A549 (cell line): ENCODE measurements around the gene ACTG1. TPM values are rescaled to one million over a fixed set of nuclear protein-coding genes. Genes with fewer than 3 reads are reported as not detected.

Experiments
- ATAC-seq, 2 experiments: fragments of 200-7000 bp in 1 of 2; fragments of >200 bp in 1 of 2; cut with Nextera tagmentation in 1 of 2; cut with Tn5 transposase in 1 of 2; 3 replicates each; pipeline versions ENCODE4 v1.8.0 to v1.9.1; 2018 to 2020; ENCODE audit warnings: mild to moderate bottlenecking in 1 of 2, moderate library complexity in 1 of 2
- CTCF ChIA-PET: fragments of 300-600 bp; sonication (Branson Sonifier 250); formaldehyde crosslinking; extraction: SDS; loops from one replicate; lab custom pipeline; 2021; ENCODE audit warnings: antibody characterized with exemption, inconsistent platforms; lab: Yijun Ruan, JAX
- POLR2A ChIA-PET: fragments of 350-600 bp; formaldehyde crosslinking; extraction: SDS; loops from one replicate; lab custom pipeline; 2021; ENCODE audit warnings: antibody characterized with exemption, inconsistent platforms; lab: Yijun Ruan, JAX
- DNase-seq, 2 experiments: peaks; one replicate each; pipeline versions ENCODE4 v3.0.0 to v3.0.0-alpha.2; 2011 to 2016; ENCODE audit warnings: low read depth in 1 of 2, low spot score in 1 of 2
- FAIRE-seq: peaks from 2 replicates; lab custom pipeline; 2011; peaks lifted over from hg19 to GRCh38; lab: Jason Lieb, UNC
- H3K27ac ChIP-seq, 2 experiments: fragments of >200 bp; sonication (Bioruptor Twin); formaldehyde crosslinking; 3 replicates each; pipeline ENCODE4 v1.5.1; 2016 to 2017
- H3K4me1 ChIP-seq: fragments of >200 bp; sonication (Bioruptor Twin); formaldehyde crosslinking; 3 replicates; pipeline ENCODE4 v1.6.1; 2016
- H3K4me2 ChIP-seq: fragments of >200 bp; sonication (Bioruptor Twin); formaldehyde crosslinking; 3 replicates; pipeline ENCODE4 v1.6.1; 2016
- H3K4me3 ChIP-seq: fragments of >200 bp; sonication (Bioruptor Twin); formaldehyde crosslinking; 3 replicates; pipeline ENCODE4 v1.5.1; 2016
- H3K9me3 ChIP-seq: fragments of >200 bp; sonication (Bioruptor Twin); formaldehyde crosslinking; 3 replicates; pipeline ENCODE4 v1.6.1; 2016
- BHLHE40 ChIP-seq: IDR thresholded peaks from 2 replicates; pipeline ENCODE4 v1.6.1; 2012; ENCODE audit warnings: low read depth, low read length, inconsistent platforms
- CBX8 ChIP-seq: fragments of 200-600 bp; sonication (generic); IDR thresholded peaks from 2 replicates; pipeline ENCODE4 v1.6.1; 2016
- CEBPB ChIP-seq, 2 experiments: fragments of >200 bp in 1 of 2; sonication (Bioruptor Twin) in 1 of 2; formaldehyde crosslinking in 1 of 2; IDR thresholded peaks; 2 replicates each; pipeline ENCODE4 v1.6.1; 2012 to 2016
- CHD2 ChIP-seq: fragments of 150-350 bp; IDR thresholded peaks from 2 replicates; pipeline ENCODE4 v1.6.1; 2014; ENCODE audit warnings: low read length; ENCODE audit not compliant: partially characterized antibody
- EHMT2 ChIP-seq: fragments of 200-600 bp; sonication (generic); IDR thresholded peaks from 2 replicates; pipeline ENCODE4 v1.6.1; 2016; ENCODE audit warnings: antibody characterized with exemption, low read depth, mild to moderate bottlenecking, moderate library complexity
- ESRRA ChIP-seq: fragments of 150-350 bp; IDR thresholded peaks from 2 replicates; pipeline ENCODE4 v1.6.1; 2014; ENCODE audit warnings: mild to moderate bottlenecking, low read length, borderline replicate concordance
- HEYL ChIP-seq: fragments of 250-450 bp; sonication (Bioruptor Pico); IDR thresholded peaks from 2 replicates; pipeline ENCODE4 v1.8.0; 2021; ENCODE audit warnings: mild to moderate bottlenecking, moderate library complexity
- HMGXB4 ChIP-seq: fragments of 250-450 bp; sonication (Bioruptor Pico); IDR thresholded peaks from 2 replicates; pipeline ENCODE4 v1.5.0; 2021; ENCODE audit warnings: mild to moderate bottlenecking, moderate library complexity, borderline replicate concordance
- MAFK ChIP-seq: fragments of 450-650 bp; IDR thresholded peaks from 2 replicates; pipeline ENCODE4 v1.6.1; 2014; ENCODE audit not compliant: partially characterized antibody
- MAZ ChIP-seq: fragments of 150-350 bp; IDR thresholded peaks from 2 replicates; pipeline ENCODE4 v1.6.1; 2014; ENCODE audit warnings: antibody characterized with exemption, low read depth, low read length, borderline replicate concordance
- MYC ChIP-seq: IDR thresholded peaks from 2 replicates; pipeline ENCODE4 v1.6.1; 2012; ENCODE audit warnings: mild to moderate bottlenecking, inconsistent platforms, low read length, improper control_type of control experiment, borderline replicate concordance
- PBX3 ChIP-seq: IDR thresholded peaks from 2 replicates; pipeline ENCODE4 v1.6.1; 2012
- POLR2A ChIP-seq: IDR thresholded peaks from 2 replicates; pipeline ENCODE4 v1.6.1; 2012; ENCODE audit warnings: mild to moderate bottlenecking, low read length
- RAD21 ChIP-seq, 2 experiments: fragments of >200 bp in 1 of 2; sonication (Bioruptor Twin) in 1 of 2; formaldehyde crosslinking in 1 of 2; IDR thresholded peaks in 1 of 2; conservative IDR thresholded peaks in 1 of 2; 2 replicates in 1 of 2; 3 replicates in 1 of 2; pipeline ENCODE4 v1.6.1; 2012 to 2018; ENCODE audit warnings: inconsistent platforms in 1 of 2
- RCOR1 ChIP-seq: fragments of 150-350 bp; IDR thresholded peaks from 2 replicates; pipeline ENCODE4 v1.6.1; 2014; ENCODE audit warnings: antibody characterized with exemption, low read length, low read depth
- SREBF2 ChIP-seq: fragments of 450-650 bp; IDR thresholded peaks from 2 replicates; pipeline ENCODE4 v1.6.1; 2014; ENCODE audit warnings: mild to moderate bottlenecking, moderate library complexity
- TFCP2L1 ChIP-seq: fragments of 250-450 bp; sonication (Bioruptor Pico); IDR thresholded peaks from 2 replicates; pipeline ENCODE4 v1.5.0; 2021; ENCODE audit warnings: mild to moderate bottlenecking
- TP53 ChIP-seq: fragments of 250-450 bp; sonication (Bioruptor Pico); IDR thresholded peaks from 2 replicates; pipeline ENCODE4 v1.5.0; 2021; ENCODE audit warnings: mild to moderate bottlenecking, moderate library complexity
- ZC3H11A ChIP-seq: fragments of 450-650 bp; IDR thresholded peaks from 2 replicates; pipeline ENCODE4 v1.6.1; 2014; ENCODE audit warnings: antibody characterized with exemption, mild to moderate bottlenecking
- WGBS: methylation state at CpG from one replicate; pipeline ENCODE4 v1.1.6; 2017; ENCODE audit errors: missing lambda C conversion rate; 5-methylcytosine and 5-hydroxymethylcytosine counted together
- polyA plus RNA-seq, 4 experiments: library from polyadenylated mRNA; depleted of rRNA in 3 of 4; stranded (reverse); fragments of >200 nt; fragmentation: RNase III in 1 of 4; extraction: RNeasy Plus Mini Kit Qiagen cat#74134 plus additional on column Dnase treatment in 1 of 4; gene quantifications; 2 replicates in 3 of 4; 3 replicates in 1 of 4; pipeline ENCODE4 v1.2.3, GENCODE V29; 2011 to 2017

Gene ACTG1
- polyA plus RNA-seq, 2 of the 4 experiments (the other 2 are of a cell fraction), result 2,042 to 7,263 TPM

- TF ChIP-seq TP53 (CRISPR knock-in tag), result no peak
- TF ChIP-seq POLR2A, result peak; percentile 19; the same call in 1 of the 2 replicates
- Histone ChIP-seq H3K4me2 (no peak overlapping the region), H3K27ac (no peak overlapping the region), H3K9me3 (no peaks in the 10 kb centered on the region), H3K4me3 (no peak overlapping the region), H3K4me1 (peaks cover 6% of the 10 kb centered on the region; the same call in 2 of the 3 replicates)
- DNase-seq (no peak), FAIRE-seq (no peak), ATAC-seq (no peak)
- 87% methylated on average over 27 of the region's 36 CpGs for WGBS
- CTCF ChIA-PET, result interaction anchor here (1.0 to 5.4 kb wide), 8 partner anchors 11 to 294 kb away, joined by 3 to 51 read pairs (median 6); no protein-coding TSS in a partner anchor
- POLR2A ChIA-PET, result interaction anchor here (2.0 kb wide), 1 partner anchor 20 kb away, joined by 6 read pairs; no protein-coding TSS in a partner anchor
Measured at GRCh38 chr17:81546906-81547613, 34.5 kb upstream of the ACTG1 start.

- 88% methylated on average over 22 of the region's 24 CpGs for WGBS
- POLR2A ChIA-PET, result interaction anchor here (0.6 to 2.0 kb wide), 2 partner anchors 21 to 27 kb away, joined by 3 to 6 read pairs; no protein-coding TSS in a partner anchor
- no peak overlapping the region for H3K27ac ChIP-seq
- no peak for TF ChIP-seq CEBPB (IDR thresholded peaks at IDR 0.05)
- FAIRE-seq, result no peak
- ATAC-seq, result no peak
- no peak overlapping the region for H3K4me2 ChIP-seq
- no peak for DNase-seq
- H3K4me1 ChIP-seq, result no peaks in the 10 kb centered on the region
- H3K9me3 ChIP-seq, result no peaks in the 10 kb centered on the region
- H3K4me3 ChIP-seq, result no peak overlapping the region
- CTCF ChIA-PET, result interaction anchor here (0.9 to 5.4 kb wide), 8 partner anchors 8 to 61 kb away, joined by 3 to 51 read pairs (median 4); no protein-coding TSS in a partner anchor
Measured at GRCh38 chr17:81545160-81545949, 32.8 kb upstream of the ACTG1 start.

DNA sequence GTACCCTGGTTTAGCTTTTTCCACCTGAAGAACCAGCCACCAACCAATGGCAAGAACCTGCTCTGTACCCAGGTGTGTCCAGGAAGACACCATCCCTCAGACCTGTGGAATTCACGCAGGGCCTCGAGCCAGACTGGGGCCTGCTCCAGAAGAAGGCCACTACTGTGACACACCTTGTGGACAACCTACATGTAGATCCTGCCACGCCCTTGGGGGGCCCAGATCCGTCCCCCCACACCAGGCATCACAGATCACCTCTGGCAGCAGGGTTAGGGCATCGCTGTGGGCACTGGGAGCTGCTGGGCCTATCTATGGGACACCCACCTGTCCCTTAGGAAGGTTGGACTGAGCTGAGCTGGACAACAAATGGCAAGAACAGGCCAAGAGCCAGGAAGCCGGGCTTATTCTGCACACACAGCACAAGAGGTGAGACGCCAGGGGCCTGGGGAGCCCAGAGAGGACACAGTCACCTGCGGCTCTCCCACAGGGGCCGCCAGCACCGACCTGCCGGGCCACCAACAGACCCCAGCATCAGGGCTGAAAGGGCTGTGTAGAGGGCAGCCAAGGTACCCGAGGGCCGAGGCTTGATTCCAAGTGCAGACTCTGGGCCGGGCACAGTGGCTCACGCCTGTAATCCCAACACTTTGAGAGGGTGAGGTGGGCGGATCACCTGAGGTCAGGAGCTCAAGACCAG, 31.8 kb upstream of the ACTG1 start:
- 90% methylated on average over 15 of the region's 16 CpGs for WGBS
- POLR2A ChIA-PET, result interaction anchor here (1.9 kb wide), 1 partner anchor 10 kb away, joined by 4 read pairs; no protein-coding TSS in a partner anchor

More for the DNA sequence above, 31.8 kb upstream of the ACTG1 start:
- CTCF ChIA-PET, result interaction anchor here (1.3 to 5.4 kb wide), 6 partner anchors 8 to 57 kb away, joined by 3 to 51 read pairs (median 4); no protein-coding TSS in a partner anchor
- no peaks in the 10 kb centered on the region for H3K4me1 ChIP-seq
- no peak overlapping the region for H3K4me3 ChIP-seq
- no peaks in the 10 kb centered on the region for H3K9me3 ChIP-seq
- no peak for ATAC-seq
- DNase-seq, result no peak
- H3K27ac ChIP-seq, result no peak overlapping the region
- no peak for TF ChIP-seq CHD2
- TF ChIP-seq EHMT2, result no peak
- TF ChIP-seq MYC, result no peak
- TF ChIP-seq SREBF2, result no peak
- TF ChIP-seq PBX3, result no peak
- TF ChIP-seq MAZ, result no peak
- no peak for TF ChIP-seq RAD21 (conservative IDR thresholded peaks at IDR 0.05 in 1 of 2, IDR thresholded peaks at IDR 0.05 in 1 of 2)
- no peak for TF ChIP-seq ZC3H11A
- no peak for TF ChIP-seq RCOR1
- no peak for TF ChIP-seq HMGXB4 (CRISPR knock-in tag)
- no peak for TF ChIP-seq BHLHE40
- TF ChIP-seq ESRRA, result no peak
- TF ChIP-seq MAFK, result no peak
- TF ChIP-seq TFCP2L1 (CRISPR knock-in tag), result no peak
- TF ChIP-seq CBX8, result no peak
- no peak for TF ChIP-seq HEYL (CRISPR knock-in tag)
- FAIRE-seq, result no peak
- H3K4me2 ChIP-seq, result no peak overlapping the region
